Measurements from ENCODE around the gene EDN2. TPM values are rescaled to one million over a fixed set of nuclear protein-coding genes. Genes with fewer than 3 reads are reported as not detected.

The EDN2 gene
- total RNA-seq, 1 experiment from 2014 or later, result 0.24 TPM

DNA sequence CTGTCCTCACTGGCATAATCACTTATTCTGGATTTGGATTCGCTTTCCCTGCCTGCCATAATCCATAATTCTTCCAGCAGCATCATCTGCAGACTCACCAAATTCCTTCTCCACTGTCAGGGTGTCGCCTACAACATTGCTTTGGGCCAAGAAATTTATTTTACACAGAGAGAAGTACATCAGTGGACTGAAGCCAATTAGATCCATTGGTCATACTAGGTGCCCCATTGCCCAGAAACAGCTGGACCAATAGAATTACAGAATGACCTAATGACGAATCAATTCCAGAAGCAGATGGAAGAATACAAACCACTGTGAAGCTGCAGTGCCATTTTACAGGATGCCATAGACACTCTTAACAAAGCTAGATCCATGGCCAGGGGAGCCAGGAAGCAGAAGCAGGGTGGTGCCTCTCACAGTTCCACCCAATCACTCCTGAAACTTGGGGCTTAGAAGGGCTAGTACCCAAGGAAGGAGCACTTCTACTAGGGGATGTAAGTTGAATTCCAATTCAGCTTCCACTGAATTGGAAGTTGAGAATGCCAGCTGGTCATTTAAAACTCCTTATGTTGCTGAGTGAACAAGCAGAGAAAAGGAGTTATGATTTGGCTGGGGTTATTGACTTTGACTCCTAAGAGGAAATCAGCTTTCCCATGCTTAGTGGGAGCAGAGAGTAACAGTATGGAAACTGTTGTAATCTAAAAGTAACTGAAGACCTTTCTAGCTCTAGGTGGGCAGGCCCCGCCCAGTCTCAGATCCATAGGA is 44.0 kb downstream of the EDN2 start:
- no peak overlapping the region for H4K8ac ChIP-seq (replicated peaks; ENCODE audit: insufficient read length, low read depth, low read length)
- no peak overlapping the region for H3K9ac ChIP-seq (ENCODE audit: extremely low read depth, insufficient read length, low read length)
- H3K27me3 Mint-ChIP-seq (ENCODE audit: low read depth), result peaks cover 7% of the 10 kb centered on the region; the same call in 1 of the 2 replicates
- no peak overlapping the region for H2AFZ ChIP-seq (ENCODE audit: low read length)
- no peak for DNase-seq
- no peak overlapping the region for H4K91ac ChIP-seq (ENCODE audit: insufficient read length, low read depth, low read length)
- H3K9me3 ChIP-seq (ENCODE audit: control insufficient read depth, low read depth, low read length), result no peaks in the 10 kb centered on the region
- peaks cover 13 to 15% of the 10 kb centered on the region in 2 experiments for H3K9me3 Mint-ChIP-seq
- H3T11ph ChIP-seq (ENCODE audit: low read length), result no peak overlapping the region
- no peak overlapping the region for H2BK5ac ChIP-seq (ENCODE audit: insufficient read length, low read length)
- H2BK20ac ChIP-seq (ENCODE audit: low read depth, low read length, poor library complexity, severe bottlenecking), result no peak overlapping the region
- H3K79me2 ChIP-seq (ENCODE audit: insufficient read depth, low read length), result no peaks in the 10 kb centered on the region
- no CpG with 5 or more reads among the region's 4 CpGs for WGBS (ENCODE audit: extremely low coverage, insufficient read length, low lambda C conversion rate)
- no peak overlapping the region for H2BK15ac ChIP-seq (ENCODE audit: low read depth, low read length)
- H3K23me2 ChIP-seq (ENCODE audit: insufficient read length, low read depth, low read length, poor library complexity, severe bottlenecking), result no peaks in the 10 kb centered on the region
- no peak overlapping the region for H2AK5ac ChIP-seq (ENCODE audit: insufficient read length, low read length)
- H3K4ac ChIP-seq (ENCODE audit: low read depth, low read length), result no peak overlapping the region
- H3K4me2 ChIP-seq (ENCODE audit: insufficient read depth, insufficient read length, low read length), result no peak overlapping the region
- H2BK120ac ChIP-seq (ENCODE audit: low read depth, low read length, poor library complexity, severe bottlenecking), result no peak overlapping the region
- no peak overlapping the region for H3K23ac ChIP-seq (ENCODE audit: insufficient read length, low read depth, low read length)
- no peak overlapping the region for H3K14ac ChIP-seq (ENCODE audit: insufficient read depth, low read length)
- peaks cover 0 to 13% (median 4%) of the 10 kb centered on the region in 3 experiments; a peak in 6 of 7 replicates for H3K36me3 Mint-ChIP-seq (ENCODE audit: insufficient read depth in 1 of 3, low read depth in 3 of 3)
- no peak overlapping the region for H3K18ac ChIP-seq (ENCODE audit: insufficient read length, low read depth, low read length)
- no peak overlapping the region for H3K4me3 Mint-ChIP-seq
- no peaks in the 10 kb centered on the region for H4K20me1 ChIP-seq (ENCODE audit: control insufficient read depth, insufficient read depth, insufficient read length)
- H3K56ac ChIP-seq (ENCODE audit: insufficient read length, low read depth, low read length), result no peak overlapping the region
- H2BK12ac ChIP-seq (ENCODE audit: insufficient read length, low read depth, low read length), result no peak overlapping the region
- no peak overlapping the region for H3K27ac Mint-ChIP-seq
- H3K27ac ChIP-seq (ENCODE audit: insufficient read length, low read depth, low read length), result no peak overlapping the region
- no peaks in the 10 kb centered on the region for H3K4me1 ChIP-seq (ENCODE audit: insufficient read depth, low read length)
- H4K5ac ChIP-seq (ENCODE audit: insufficient read length, low read depth, low read length), result no peak overlapping the region
- no peaks in the 10 kb centered on the region for H3K79me1 ChIP-seq (ENCODE audit: insufficient read depth, low read depth, low read length, poor library complexity, severe bottlenecking)
- TF ChIP-seq, protein P1, sequence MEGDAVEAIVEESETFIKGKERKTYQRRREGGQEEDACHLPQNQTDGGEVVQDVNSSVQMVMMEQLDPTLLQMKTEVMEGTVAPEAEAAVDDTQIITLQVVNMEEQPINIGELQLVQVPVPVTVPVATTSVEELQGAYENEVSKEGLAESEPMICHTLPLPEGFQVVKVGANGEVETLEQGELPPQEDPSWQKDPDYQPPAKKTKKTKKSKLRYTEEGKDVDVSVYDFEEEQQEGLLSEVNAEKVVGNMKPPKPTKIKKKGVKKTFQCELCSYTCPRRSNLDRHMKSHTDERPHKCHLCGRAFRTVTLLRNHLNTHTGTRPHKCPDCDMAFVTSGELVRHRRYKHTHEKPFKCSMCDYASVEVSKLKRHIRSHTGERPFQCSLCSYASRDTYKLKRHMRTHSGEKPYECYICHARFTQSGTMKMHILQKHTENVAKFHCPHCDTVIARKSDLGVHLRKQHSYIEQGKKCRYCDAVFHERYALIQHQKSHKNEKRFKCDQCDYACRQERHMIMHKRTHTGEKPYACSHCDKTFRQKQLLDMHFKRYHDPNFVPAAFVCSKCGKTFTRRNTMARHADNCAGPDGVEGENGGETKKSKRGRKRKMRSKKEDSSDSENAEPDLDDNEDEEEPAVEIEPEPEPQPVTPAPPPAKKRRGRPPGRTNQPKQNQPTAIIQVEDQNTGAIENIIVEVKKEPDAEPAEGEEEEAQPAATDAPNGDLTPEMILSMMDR (conservative IDR thresholded peaks at IDR 0.05), result no peak
- H3K27me3 ChIP-seq (ENCODE audit: insufficient read depth, low read length), result no peaks in the 10 kb centered on the region
- peaks cover 16 to 19% of the 10 kb centered on the region in 2 experiments for H3K4me1 Mint-ChIP-seq

Data from H9 (cell line).